Measurements from ENCODE around the gene LRRK1.

LRRK1 gene

GRCh38 chr15:100959066-100960050 lies 40.2 kb downstream of the LRRK1 start:
- no peak for DNase-seq (ENCODE audit: low spot score)
- TF ChIP-seq CTCF (IDR thresholded peaks at IDR 0.05; ENCODE audit: extremely low read depth, missing control alignments): no peak

GRCh38 chr15:100966997-100967396 lies 47.8 kb downstream of the LRRK1 start:
- peak; percentile 56 for DNase-seq (ENCODE audit: low spot score)
- no peak for TF ChIP-seq CTCF (IDR thresholded peaks at IDR 0.05; ENCODE audit: extremely low read depth, missing control alignments)

- TF ChIP-seq CTCF (IDR thresholded peaks at IDR 0.05; ENCODE audit: extremely low read depth, missing control alignments): no peak
- DNase-seq (ENCODE audit: low spot score): peak; percentile 49
These were observed 49.2 kb downstream of the LRRK1 start for GRCh38 chr15:100968050-100968966.

- no peak for TF ChIP-seq CTCF (IDR thresholded peaks at IDR 0.05; ENCODE audit: extremely low read depth, missing control alignments)
- no peak for DNase-seq (ENCODE audit: low spot score)
These were observed 53.8 kb downstream of the LRRK1 start for GRCh38 chr15:100972975-100973350.

- no peak for TF ChIP-seq CTCF (IDR thresholded peaks at IDR 0.05; ENCODE audit: extremely low read depth, missing control alignments)
- DNase-seq (ENCODE audit: low spot score): peak; percentile 75
These were observed 54.4 kb downstream of the LRRK1 start for GRCh38 chr15:100973351-100974111.

GRCh38 chr15:100975043-100975442 lies 55.9 kb downstream of the LRRK1 start:
- DNase-seq (ENCODE audit: low spot score): no peak
- TF ChIP-seq CTCF (IDR thresholded peaks at IDR 0.05; ENCODE audit: extremely low read depth, missing control alignments): no peak
